ENCODE results near the gene MROH2A.

Gene MROH2A

DNA sequence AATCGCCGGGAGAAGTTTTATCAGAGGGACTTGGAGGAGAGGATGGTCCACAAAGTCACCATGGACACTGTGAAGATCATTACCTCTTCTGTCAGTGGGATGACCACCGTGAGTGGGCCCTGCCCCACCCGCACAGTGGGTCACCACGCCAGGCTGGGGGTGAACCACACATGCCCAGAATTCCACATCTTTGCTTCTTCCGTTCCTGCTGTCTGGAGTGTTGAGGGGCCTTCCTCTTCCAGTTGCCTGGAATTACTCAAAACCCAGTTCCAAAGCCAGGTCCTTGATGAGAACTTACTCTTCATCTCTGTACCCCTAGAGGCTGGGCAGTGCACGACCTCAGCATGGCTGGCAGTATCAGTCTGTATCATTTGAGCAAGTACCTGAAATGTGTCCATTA lies 22.1 kb downstream of the MROH2A start:
- DNase-seq: no peak

- no peak for DNase-seq
Measured at GRCh38 chr2:233801357-233802131, 23.4 kb downstream of the MROH2A start.

DNA sequence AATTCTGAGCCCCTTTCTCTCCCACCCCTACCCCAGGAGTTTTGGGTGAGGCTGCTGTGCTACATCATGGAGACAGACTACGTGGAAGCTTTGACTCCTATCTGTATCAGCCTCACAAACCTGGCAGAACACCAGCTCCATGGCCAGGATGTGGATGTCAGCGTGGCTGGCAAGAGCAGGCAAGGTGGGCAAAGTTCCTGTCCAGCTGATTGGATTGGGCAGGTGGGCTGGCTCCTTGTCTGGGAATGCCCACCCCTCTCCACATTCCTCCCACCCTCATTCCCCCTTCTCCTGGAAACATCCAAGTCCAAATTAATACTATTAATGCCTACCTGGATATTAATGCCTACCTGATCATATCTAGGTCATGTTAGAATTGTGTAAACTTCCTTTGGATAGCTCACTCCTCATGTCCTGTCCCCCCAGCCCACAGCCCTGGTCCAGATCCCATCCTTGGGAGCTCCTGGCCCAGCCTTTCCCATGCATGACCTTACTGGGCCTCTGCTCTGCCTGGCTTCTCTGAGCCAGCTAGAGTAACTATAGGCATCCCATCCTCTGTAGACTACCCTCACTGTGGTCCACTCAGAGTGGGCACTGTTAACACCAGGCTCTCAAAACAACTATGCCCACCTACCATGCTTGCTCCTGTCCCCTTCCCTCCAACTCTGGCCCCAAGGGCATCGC lies 24.1 kb downstream of the MROH2A start:
- DNase-seq: no peak

- DNase-seq: no peak
Measured at GRCh38 chr2:233803292-233803911, 25.3 kb downstream of the MROH2A start.

GRCh38 chr2:233803994-233804393 lies 25.9 kb downstream of the MROH2A start:
- no peak for DNase-seq

GRCh38 chr2:233807215-233807865 lies 29.2 kb downstream of the MROH2A start:
- DNase-seq: no peak

GRCh38 chr2:233807966-233808935 lies 30.1 kb downstream of the MROH2A start:
- no peak for DNase-seq

- DNase-seq: no peak
Measured at GRCh38 chr2:233810385-233810784, 32.3 kb downstream of the MROH2A start.

DNA sequence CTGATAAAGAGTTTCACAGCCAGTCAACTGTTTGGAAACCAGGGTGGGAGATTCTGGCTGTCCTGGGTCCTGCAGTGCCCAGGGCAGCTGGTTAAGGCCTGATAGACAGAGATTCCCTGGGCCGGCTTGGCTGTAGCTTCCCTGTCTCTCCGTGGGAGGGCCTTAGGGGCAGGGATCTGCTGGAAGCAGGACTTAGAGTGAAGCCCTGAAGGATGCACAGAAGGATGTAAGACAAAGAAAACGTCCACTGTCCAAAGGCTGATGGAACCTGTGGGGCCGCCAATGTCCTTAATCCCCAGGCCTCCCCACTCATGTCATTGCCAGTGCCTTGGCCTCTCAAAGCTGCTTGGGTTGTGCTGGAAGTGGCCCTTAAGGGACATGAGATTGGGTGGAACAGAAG lies 33.0 kb downstream of the MROH2A start:
- no peak for DNase-seq

DNA sequence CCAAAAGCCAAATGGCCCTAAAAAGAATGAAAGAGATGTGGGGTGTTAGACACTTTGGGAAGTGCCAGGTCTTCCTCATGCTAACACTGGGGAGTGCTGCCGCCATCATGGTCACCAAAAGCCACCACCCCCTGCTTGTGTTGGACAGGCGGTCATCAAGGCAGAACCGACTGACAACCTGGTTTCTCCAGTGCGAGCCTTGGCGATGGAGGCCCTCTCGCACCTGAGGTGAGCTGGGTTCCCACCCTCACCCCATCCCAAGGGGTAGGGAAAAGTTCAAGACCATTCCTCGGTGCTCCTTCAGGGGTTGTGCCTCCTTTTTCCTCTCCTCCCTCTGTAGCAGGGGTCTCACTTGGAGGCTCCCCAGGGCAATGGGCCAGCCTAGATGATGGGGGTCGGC lies 33.6 kb downstream of the MROH2A start:
- no peak for DNase-seq

DNA sequence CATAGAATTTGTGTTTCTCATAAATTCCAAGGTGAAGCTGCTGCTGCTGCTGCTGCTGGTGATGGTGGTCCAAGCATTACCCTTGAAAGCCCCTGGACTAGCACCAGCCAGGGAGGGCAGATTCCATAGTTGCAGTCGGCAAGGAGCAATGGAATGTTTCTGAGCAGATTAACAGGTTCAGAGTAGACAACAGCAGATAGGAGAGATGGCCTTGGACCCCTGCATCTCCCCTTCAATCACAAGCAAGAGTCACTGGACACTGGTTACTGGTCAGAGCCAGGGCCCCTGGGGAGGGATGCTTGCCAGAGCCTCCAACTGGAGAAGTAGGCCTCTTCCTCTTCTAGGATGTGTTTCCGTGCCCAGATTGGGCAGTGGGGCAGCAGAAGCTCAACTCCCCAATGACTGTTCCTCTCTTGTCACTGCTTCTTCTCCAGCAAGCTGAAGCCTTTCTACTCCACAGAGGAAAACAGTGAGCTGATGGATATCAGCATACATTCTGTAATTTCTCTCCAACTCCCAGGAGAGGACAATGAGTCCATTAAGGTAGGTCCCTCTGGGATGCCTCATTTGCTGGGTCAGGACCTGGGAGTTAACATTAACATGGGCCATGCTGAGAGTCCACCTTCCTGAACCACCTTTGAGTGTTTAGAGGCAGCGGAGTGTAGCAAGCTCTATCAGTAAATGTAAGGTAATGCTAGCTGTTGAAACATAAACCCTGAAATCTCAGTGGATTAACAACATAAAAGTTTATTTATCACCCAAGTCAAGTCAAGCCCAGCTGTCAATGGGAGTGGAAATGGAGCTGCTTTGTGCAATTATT lies 35.3 kb downstream of the MROH2A start:
- no peak for DNase-seq

GRCh38 chr2:233814056-233814835 lies 36.1 kb downstream of the MROH2A start:
- DNase-seq: no peak

GRCh38 chr2:233815861-233816260 lies 37.7 kb downstream of the MROH2A start:
- DNase-seq: no peak

DNA sequence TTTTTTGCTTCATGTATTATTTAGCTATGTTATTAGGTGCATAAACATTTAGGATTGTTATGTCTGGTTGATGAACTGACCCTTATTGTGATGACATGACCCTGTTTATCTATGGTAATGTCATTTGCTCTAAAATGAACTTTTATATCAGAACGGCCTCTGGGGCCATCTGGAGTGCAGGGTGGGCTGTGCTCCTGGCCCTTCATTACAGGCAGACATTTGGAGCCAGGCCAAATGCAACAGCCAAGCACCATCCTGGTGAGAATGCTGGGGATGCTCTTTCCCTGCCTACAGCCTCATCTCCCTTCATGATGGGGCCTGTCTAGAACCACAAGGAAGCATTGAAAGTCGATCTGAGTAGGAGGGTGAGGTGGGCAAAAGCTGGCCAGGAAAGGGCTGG lies 38.2 kb downstream of the MROH2A start:
- no peak for DNase-seq

- no peak for DNase-seq
Measured at GRCh38 chr2:233816771-233817170, 38.6 kb downstream of the MROH2A start.

- no peak for DNase-seq
Measured at GRCh38 chr2:233817361-233817911, 39.3 kb downstream of the MROH2A start.

DNA sequence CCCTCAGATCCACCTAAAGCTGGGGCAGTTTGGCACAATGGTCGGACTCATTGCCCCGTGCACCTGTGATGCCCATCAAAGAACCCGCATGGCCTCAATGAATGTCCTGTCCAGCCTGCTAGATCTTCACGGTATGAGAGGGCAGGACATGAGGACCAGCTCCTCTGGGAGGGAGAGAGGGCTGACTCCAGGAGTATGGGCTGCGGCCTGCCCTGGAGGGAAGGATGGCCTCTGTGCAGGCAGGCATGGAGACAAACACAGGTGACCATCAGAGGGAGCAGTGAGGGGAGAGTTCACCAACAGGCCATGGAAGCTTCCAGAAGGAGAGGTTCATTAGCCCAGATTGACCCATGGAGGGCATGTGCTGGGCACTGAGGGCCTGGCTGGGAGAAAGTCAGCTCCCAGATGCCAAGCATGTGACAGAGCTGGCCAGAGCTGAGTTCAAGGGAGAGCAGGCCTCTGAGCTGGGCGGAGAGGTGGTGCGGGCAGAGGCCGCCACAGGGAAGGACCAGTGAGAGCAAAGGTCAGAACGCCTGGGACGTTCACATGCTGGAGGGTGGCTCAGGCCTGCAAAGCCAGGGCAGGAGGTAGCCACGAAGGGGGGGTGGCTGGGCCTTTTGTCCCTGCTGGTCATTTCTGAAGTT lies 40.0 kb downstream of the MROH2A start:
- DNase-seq: no peak

DNA sequence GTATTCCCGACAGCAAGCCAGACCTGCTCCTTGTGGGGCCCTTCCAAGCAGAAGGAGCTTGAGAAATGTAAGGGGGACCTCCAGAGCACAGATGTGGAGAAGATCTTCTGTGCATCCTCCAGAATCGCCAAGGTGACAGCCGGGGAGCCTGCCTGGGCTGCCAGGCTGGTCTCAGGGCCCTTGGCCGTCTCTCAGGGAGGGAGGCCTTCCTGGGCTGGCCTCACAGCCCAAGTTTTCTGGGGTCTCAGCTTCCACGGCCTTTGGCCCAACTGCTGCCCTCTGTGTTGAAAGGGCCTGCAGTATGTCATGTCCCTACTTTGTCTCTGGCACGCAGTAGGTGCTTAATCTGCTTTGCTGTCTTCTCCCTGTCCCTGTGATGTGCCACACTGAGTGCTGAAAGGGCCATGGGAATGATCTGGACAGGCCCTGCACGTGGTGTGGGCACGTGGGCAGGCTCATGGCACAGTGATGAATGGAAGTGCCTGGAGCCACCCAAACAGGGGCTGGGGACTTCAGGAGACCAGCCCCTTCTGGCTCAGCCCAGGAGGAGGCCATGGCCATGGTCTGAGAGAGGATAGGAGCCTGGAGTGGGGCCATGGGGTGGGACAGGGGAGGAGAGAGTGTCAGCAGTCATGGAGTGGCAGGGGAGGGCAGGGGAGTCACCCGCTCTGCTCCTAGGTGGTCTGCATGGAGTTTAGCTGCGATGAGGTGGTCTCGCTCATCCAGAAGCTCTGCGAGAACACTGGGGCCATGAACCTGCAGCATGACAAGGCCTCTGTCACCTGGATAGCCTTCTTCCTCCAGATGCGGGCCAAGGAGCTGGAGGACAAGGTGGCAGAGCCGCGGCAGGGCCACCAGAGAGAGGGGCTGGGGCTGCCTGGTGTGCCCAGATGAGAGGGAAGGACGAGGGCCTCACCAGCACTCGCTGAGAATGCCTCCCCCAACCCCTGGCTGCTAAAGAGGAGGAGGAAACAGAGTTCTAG lies 40.8 kb downstream of the MROH2A start:
- DNase-seq: no peak

Data from NCI-H187 (cell line).